Adrenal gland (tissue), 12 donors: ENCODE data around the gene GATA2. TPM values are rescaled to one million over a fixed set of nuclear protein-coding genes. Genes with fewer than 3 reads are reported as not detected.

Experiments
- DNase-seq, 7 donors: peaks; one replicate each; pipeline ENCODE4 v3.0.0-alpha.2; 2019 to 2020
- H3K27ac ChIP-seq, 5 donors: fragments of 200-600 bp; sonication (generic) in 4 of 5; 1 replicate in 3 of 5; 2 replicates in 2 of 5; pipeline versions ENCODE4 v1.5.1 to v1.8.0; 2016 to 2020; ENCODE audit warnings: mild to moderate bottlenecking in 1 of 5
- H3K27me3 ChIP-seq: fragments of 200-600 bp; 2 replicates; pipeline ENCODE4 v1.8.0; 2021
- H3K36me3 ChIP-seq, 2 donors: fragments of 200-600 bp; replicated peaks in 1 of 2; 1 replicate in 1 of 2; 2 replicates in 1 of 2; pipeline versions ENCODE4 v1.5.1 to v1.8.0; 2018 to 2022
- H3K4me1 ChIP-seq, 2 donors: fragments of 200-600 bp; replicated peaks in 1 of 2; 1 replicate in 1 of 2; 2 replicates in 1 of 2; pipeline versions ENCODE4 v1.5.1 to v1.8.0; 2018 to 2021
- H3K4me3 ChIP-seq, 4 donors: fragments of 200-600 bp; sonication (generic) in 3 of 4; one replicate each; pipeline ENCODE4 v1.5.1; 2016 to 2018
- H3K9me3 ChIP-seq, 3 donors: fragments of 200-600 bp; sonication (generic) in 1 of 3; replicated peaks in 1 of 3; 1 replicate in 2 of 3; 2 replicates in 1 of 3; pipeline versions ENCODE4 v1.5.1 to v1.8.0; 2016 to 2021
- CTCF ChIP-seq, 6 experiments: fragments of 450-650 bp in 4 of 6; fragments of 200-600 bp in 2 of 6; sonication (generic) in 1 of 6; IDR thresholded peaks; 1 replicate in 5 of 6; 2 replicates in 1 of 6; pipeline versions ENCODE4 v1.5.1 to v1.8.0; 2016 to 2021; ENCODE audit warnings: antibody characterized with exemption in 6 of 6, mild to moderate bottlenecking in 2 of 6, moderate library complexity in 1 of 6
- POLR2A ChIP-seq, 2 donors: fragments of 450-650 bp; IDR thresholded peaks; one replicate each; pipeline ENCODE4 v1.6.1; 2017; ENCODE audit warnings: antibody characterized with exemption in 2 of 2, mild to moderate bottlenecking in 2 of 2, moderate library complexity in 1 of 2
- WGBS, 4 donors: extraction: QIAGEN DNeasy Blood & Tissue Kit in 2 of 4; methylation state at CpG; one replicate each; pipeline versions ENCODE4 v1.1.5 to v1.1.7; 2013 to 2017; 5-methylcytosine and 5-hydroxymethylcytosine counted together
- intact Hi-C, 2 donors: fragments of 100-400 bp; cut with DNase I; formaldehyde crosslinking; loops; one replicate each; pipeline versions ENCODE4 v1.14.1 to v1.15.0; 2022 to 2023
- polyA plus RNA-seq, 3 donors: library from polyadenylated mRNA; stranded (reverse); fragments of 200-250 nt in 2 of 3; fragments of 350-450 nt in 1 of 3; fragmentation: Illumina TruSeq in 1 of 3; extraction: RNeasy Lipid Tissue Mini Kit (QIAGEN cat#74804) in 1 of 3; gene quantifications; one replicate each; pipeline ENCODE4 v1.2.3, GENCODE V29; 2013 to 2014
- total RNA-seq, 9 donors: library from RNA; depleted of rRNA in 4 of 9; stranded (reverse); fragments of >200 nt in 4 of 9; fragments of 120-200 nt in 1 of 9; fragmentation: NEBNext Ultra II Directional in 1 of 9; extraction: Animal tissue kit (Norgen Biotek cat#: 25700) in 1 of 9; gene quantifications; one replicate each; pipeline versions ENCODE4 v1.1.0 to v1.2.4, GENCODE V29; 2013 to 2023
- donor health status: healthy with polysubstance abuse.
- donor health status: Bipolar disorder and iron deficiency.
- donor health status: DM: yes; HTN: yes; CAD: no.
- donor health status: DM: no; HTN: no; CAD: no.
- donor health status: DM: no; HTN: no; CAD: no.
- donor health status: DM: yes; HTN: yes; CAD: no.

GATA2 gene
- total and polyA plus RNA-seq, 12 donors, result 3.4 to 37.5 (median 7.4) TPM

GRCh38 chr3:128508852-128509251 lies 15.9 kb upstream of the GATA2 start:
- no peak overlapping the region for H3K4me3 ChIP-seq
- intact Hi-C loops, result no loop called here
- no peaks in the 10 kb centered on the region for H3K27me3 ChIP-seq
- WGBS, 4 donors, result 78 to 96% (median 84%) methylated on average over 3 to 5 of the region's 5 CpGs; no CpG with 5 or more reads in 1 of the 4 donors
- H3K36me3 ChIP-seq, result no peaks in the 10 kb centered on the region
- no peaks in the 10 kb centered on the region for H3K4me1 ChIP-seq
- H3K27ac ChIP-seq, result no peak overlapping the region
- DNase-seq, result no peak
- TF ChIP-seq POLR2A (IDR thresholded peaks at IDR 0.05) (no peak), CTCF (IDR thresholded peaks at IDR 0.05) (no peak)
- H3K9me3 ChIP-seq, result peaks cover 0 to 1% (median 0%) of the 10 kb centered on the region in 3 donors

GRCh38 chr3:128506754-128507153 lies 13.8 kb upstream of the GATA2 start:
- TF ChIP-seq CTCF (IDR thresholded peaks at IDR 0.05) (no peak), POLR2A (IDR thresholded peaks at IDR 0.05) (no peak)
- Histone ChIP-seq H3K27me3 (no peaks in the 10 kb centered on the region), H3K4me3 (no peak overlapping the region), H3K4me1 (no peaks in the 10 kb centered on the region), H3K27ac (no peak overlapping the region), H3K9me3 (no peaks in the 10 kb centered on the region), H3K36me3 (no peaks in the 10 kb centered on the region)
- no peak for DNase-seq
- 55 to 76% (median 65%) methylated on average over 2 of the region's 2 CpGs for WGBS, 4 donors
- intact Hi-C loops, result no loop called here

- Histone ChIP-seq H3K4me3 (no peak overlapping the region), H3K27ac (no peak overlapping the region), H3K4me1 (no peaks in the 10 kb centered on the region), H3K9me3 (no peaks in the 10 kb centered on the region), H3K36me3 (no peaks in the 10 kb centered on the region), H3K27me3 (no peaks in the 10 kb centered on the region)
- WGBS, 4 donors, result 90 to 97% (median 92%) methylated on average over 3 of the region's 3 CpGs
- intact Hi-C loops, result no loop called here
- TF ChIP-seq CTCF (IDR thresholded peaks at IDR 0.05), result no peak
- TF ChIP-seq POLR2A (IDR thresholded peaks at IDR 0.05), result no peak
- no peak for DNase-seq
Measured at GRCh38 chr3:128505771-128506170, 12.8 kb upstream of the GATA2 start.

- Histone ChIP-seq H3K4me1 (no peaks in the 10 kb centered on the region), H3K27me3 (no peaks in the 10 kb centered on the region), H3K36me3 (no peaks in the 10 kb centered on the region), H3K4me3 (no peak overlapping the region), H3K27ac (no peak overlapping the region), H3K9me3 (no peaks in the 10 kb centered on the region)
- WGBS, 4 donors, result 85 to 91% (median 90%) methylated on average over 9 to 12 of the region's 12 CpGs
- intact Hi-C loops, result loop anchor here in 1 of 2 donors (5.0 kb wide), 1 partner anchor 333 kb away; no protein-coding TSS in a partner anchor
- TF ChIP-seq CTCF (IDR thresholded peaks at IDR 0.05) (no peak), POLR2A (IDR thresholded peaks at IDR 0.05) (no peak)
- no peak for DNase-seq
Measured at GRCh38 chr3:128504963-128505730, 12.1 kb upstream of the GATA2 start.
